ENCODE data around the gene FKBP1A. TPM values are rescaled to one million over a fixed set of nuclear protein-coding genes. Genes with fewer than 3 reads are reported as not detected.

FKBP1A gene
- total and polyA plus RNA-seq, 8 donors = 33.0 to 283 (median 149) TPM

GRCh38 chr20:1319051-1319450 is 73.8 kb downstream of the FKBP1A start:
- TF ChIP-seq POLR2AphosphoS5 (IDR thresholded peaks at IDR 0.05) (no peak), POLR2A (IDR thresholded peaks at IDR 0.05) (no peak), CTCF (IDR thresholded peaks at IDR 0.05) (no peak), EP300 (IDR thresholded peaks at IDR 0.05) (no peak)
- WGBS, 5 donors = 76 to 90% (median 81%) methylated on average over 4 of the region's 4 CpGs
- Histone ChIP-seq H3K27ac (no peak overlapping the region), H3K4me3 (no peak overlapping the region), H3K36me3 (peaks cover 0 to 24% (median 6%) of the 10 kb centered on the region in 4 donors), H3K9me3 (no peaks in the 10 kb centered on the region), H3K4me1 (peaks cover 0 to 23% (median 6%) of the 10 kb centered on the region in 4 donors), H3K27me3 (no peaks in the 10 kb centered on the region)
- no peak for DNase-seq
- intact Hi-C loops (cut with DNase I; ENCODE audit: low total_unique reads) = loop anchor here (5.0 kb wide), 1 partner anchor 68 kb away; no protein-coding TSS in a partner anchor

Other genes with a start within 250 kb of the FKBP1A start
- gene TMEM74B, start 208.1 kb downstream of the FKBP1A start, total RNA-seq = 10 to 100 TPM in 1 of 5 donors, under 1 TPM in 2, not detected in 2; 0.45 to 72.9 (median 0.73) TPM
- gene TMEM74B, start 208.1 kb downstream of the FKBP1A start, polyA plus RNA-seq = 1 to 10 TPM; 1.9 to 3.2 (median 2.6) TPM
- not detected for gene C20orf202, start 189.6 kb downstream of the FKBP1A start, total RNA-seq
- gene C20orf202, start 189.6 kb downstream of the FKBP1A start, polyA plus RNA-seq = under 1 TPM in 1 of 3 donors, not detected in 2; 0.05 TPM
- gene RAD21L1, start 167.0 kb downstream of the FKBP1A start, total RNA-seq = not detected
- not detected for gene RAD21L1, start 167.0 kb downstream of the FKBP1A start, polyA plus RNA-seq
- 10 to 100 TPM in 1 of 5 donors, 1 to 10 TPM in 4; 1.8 to 15.6 (median 8.0) TPM for gene SNPH, start 126.8 kb downstream of the FKBP1A start, total RNA-seq
- gene SNPH, start 126.8 kb downstream of the FKBP1A start, polyA plus RNA-seq = 1 to 10 TPM; 1.8 to 4.2 (median 3.6) TPM
- 10 to 100 TPM; 33.3 to 90.9 (median 68.3) TPM for gene SDCBP2, start 63.9 kb downstream of the FKBP1A start, total RNA-seq
- 100 to 1,000 TPM in 1 of 3 donors, 10 to 100 TPM in 2; 38.4 to 297 (median 52.8) TPM for gene SDCBP2, start 63.9 kb downstream of the FKBP1A start, polyA plus RNA-seq
- gene NSFL1C, start 73.8 kb upstream of the FKBP1A start, total RNA-seq = 10 to 100 TPM; 13.4 to 83.4 (median 33.4) TPM
- 10 to 100 TPM; 33.4 to 59.7 (median 50.9) TPM for gene NSFL1C, start 73.8 kb upstream of the FKBP1A start, polyA plus RNA-seq
- gene SIRPB2, start 98.4 kb upstream of the FKBP1A start, total RNA-seq = 1 to 10 TPM in 4 of 5 donors, under 1 TPM in 1; 0.55 to 7.6 (median 2.9) TPM
- 1 to 10 TPM in 1 of 3 donors, under 1 TPM in 2; 0.43 to 2.0 (median 0.92) TPM for gene SIRPB2, start 98.4 kb upstream of the FKBP1A start, polyA plus RNA-seq
- gene SIRPD, start 164.7 kb upstream of the FKBP1A start, total RNA-seq = under 1 TPM in 1 of 5 donors, not detected in 4; 0.45 TPM
- gene SIRPD, start 164.7 kb upstream of the FKBP1A start, polyA plus RNA-seq = not detected
- gene SIRPB1, start 227.0 kb upstream of the FKBP1A start, total RNA-seq = 10 to 100 TPM in 1 of 5 donors, 1 to 10 TPM in 1, under 1 TPM in 1, not detected in 2; 0.87 to 14.0 (median 2.9) TPM
- gene SIRPB1, start 227.0 kb upstream of the FKBP1A start, polyA plus RNA-seq = 1 to 10 TPM in 1 of 3 donors, under 1 TPM in 2; 0.18 to 3.1 (median 0.76) TPM

All from stomach (tissue), 9 donors.